Umbilical cord (tissue), 2 donors: ENCODE measurements around the gene CARD9. TPM values are rescaled to one million over a fixed set of nuclear protein-coding genes. Genes with fewer than 3 reads are reported as not detected.

Experiments used
- DNase-seq: peaks from one replicate; pipeline ENCODE4 v3.0.0-alpha.2; 2015; ENCODE audit warnings: low spot score
- total RNA-seq: library from RNA; depleted of rRNA; stranded (reverse); fragments of >200 nt; gene quantifications from one replicate; pipeline ENCODE4 v1.2.3, GENCODE V29; 2014; ENCODE audit warnings: low replicate concordance; ENCODE audit not compliant: insufficient read depth

The CARD9 gene
- total RNA-seq, 1 donor from 2014 or later = 4.6 TPM

DNA sequence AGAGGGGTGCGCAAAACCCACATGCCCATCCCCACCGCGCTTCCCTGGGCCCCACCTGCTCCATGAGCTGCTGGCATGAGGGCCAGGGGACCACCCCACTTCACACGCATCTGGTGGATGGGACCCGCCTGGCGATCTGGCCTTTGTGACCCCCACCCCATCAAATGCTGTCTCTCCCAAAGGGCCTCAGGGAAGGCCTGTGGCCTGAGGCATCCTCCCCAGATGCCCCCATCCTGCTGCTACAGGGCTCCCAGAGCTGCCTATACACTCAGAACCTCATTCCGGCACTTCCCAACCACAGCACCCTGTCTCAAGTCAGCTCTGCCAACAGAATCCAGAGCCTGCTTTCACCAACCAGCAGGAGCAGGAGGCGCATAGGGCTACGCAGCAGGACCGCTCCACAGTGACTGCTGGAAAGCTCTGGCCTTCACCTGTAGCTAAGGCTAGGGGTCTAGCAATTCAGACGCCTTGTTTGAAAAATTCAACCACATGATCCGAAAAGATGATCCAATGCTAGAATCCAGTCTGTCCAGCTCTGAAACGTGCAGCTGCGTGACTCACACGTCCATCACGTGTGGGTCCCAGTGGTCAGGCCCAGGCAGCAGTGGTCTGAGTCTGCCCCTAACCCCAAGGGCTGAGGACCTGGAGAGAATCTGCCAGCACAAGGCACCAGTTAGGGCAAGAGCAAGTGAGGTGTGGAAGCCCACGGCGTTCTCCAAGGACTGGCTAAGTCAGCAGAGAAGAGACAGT, 27.9 kb upstream of the CARD9 start:
- DNase-seq = no peak

DNA sequence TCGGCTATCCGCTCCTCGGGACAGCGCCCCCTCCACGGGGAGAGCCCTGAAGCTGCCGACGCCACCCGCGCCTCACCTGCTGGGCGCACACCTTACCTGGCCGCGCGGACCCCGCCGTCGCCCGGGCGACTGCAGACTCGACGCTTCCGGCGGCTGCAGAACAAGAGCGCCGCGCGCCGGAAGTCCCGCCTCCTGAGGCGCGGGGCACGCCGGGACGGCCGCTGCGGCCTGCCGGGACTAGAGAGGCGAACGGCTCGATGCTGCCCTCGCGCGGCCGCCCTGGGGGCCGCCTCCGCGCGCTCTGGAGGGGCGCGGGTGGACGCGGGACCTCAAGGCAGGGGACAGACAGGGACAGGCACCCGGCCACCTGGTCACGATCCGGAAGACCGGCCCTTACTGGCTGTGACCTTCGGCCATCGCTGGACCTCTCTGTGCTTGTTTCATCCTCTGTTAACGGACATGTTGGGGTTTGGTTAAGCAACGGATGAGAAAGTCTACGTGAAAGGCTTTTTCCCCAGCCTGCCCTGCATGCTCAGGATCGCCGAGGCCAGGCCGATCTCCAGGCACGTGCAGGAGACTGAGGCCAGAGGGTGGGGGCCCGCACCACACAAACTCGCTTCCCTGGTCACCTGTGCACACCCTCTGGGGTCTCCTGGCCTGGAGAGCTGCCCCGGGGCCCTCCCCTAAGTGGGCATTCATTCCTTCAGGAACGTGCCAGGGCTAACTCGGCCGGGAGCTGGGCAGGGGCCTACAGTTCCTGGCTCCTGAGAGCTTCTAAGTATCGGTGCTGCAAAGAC, 26.8 kb upstream of the CARD9 start, which contains the start of gene SNAPC4:
SNAPC4 (minus strand) TSS at position 133 of the 797 bp plus-strand sequence. CDS start 1,742 bp downstream, outside the sequence.
- DNase-seq = peak; percentile 88

DNA sequence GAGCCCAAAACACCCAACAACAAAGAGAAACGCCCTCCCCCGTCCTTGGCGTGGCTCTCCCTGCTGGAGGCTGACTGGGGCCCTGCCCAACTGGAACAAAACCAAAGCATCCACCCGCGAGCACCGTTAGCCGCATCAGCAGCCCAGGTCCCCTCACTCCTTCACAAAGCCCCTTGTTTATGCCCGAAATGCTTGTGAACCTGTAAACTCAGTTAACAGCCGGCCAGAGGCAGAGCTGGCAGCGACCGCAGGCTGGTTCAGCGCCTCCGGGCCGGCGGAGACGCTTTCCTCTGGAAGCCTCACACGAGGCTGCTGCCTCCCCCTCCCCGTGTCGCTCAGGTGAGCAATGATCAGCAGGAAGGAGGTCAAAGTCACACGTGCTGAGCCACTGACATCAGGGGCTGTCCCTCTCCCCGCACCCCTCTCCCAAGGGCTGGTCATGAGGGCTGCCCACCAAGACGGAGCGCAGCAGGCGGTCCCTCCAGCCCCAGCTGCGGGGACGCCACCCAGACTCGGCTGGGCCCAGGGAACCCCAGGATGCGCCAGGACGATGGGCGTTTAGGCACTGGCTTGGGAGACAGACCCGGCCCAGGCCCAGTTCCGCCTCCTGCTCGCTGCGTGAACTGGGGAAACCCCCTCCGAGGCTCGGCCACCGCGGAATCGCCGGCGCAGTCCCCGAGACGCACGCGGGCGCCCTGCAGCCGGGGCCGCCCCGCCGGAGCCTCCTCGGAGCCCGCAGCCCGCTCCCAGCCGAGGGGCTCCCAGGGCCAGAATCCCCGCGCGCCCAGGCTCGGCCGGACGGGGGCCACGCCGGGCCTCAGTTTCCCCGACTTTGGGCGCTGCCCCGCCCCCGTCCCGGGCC, 25.9 kb upstream of the CARD9 start:
- DNase-seq = no peak

DNA sequence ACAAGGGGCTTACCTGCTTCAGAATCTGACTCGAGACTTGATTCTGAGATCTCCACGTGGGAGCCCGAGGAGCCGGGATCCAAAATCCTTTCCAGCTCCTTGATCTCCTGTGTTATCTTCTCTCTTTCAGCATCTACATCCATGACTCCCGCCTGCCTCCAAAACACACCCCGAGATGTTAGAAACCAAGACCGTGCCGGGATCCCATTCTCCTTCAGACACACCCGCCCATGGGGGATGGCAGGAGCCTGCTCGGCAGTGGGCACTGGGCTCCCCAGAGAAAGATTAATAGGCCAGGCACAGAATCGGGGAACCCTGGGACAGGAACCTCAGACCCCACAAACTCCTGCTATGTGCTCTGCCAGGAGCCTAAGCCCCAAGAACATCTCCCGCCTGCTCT, 24.8 kb upstream of the CARD9 start:
- DNase-seq = no peak

DNA sequence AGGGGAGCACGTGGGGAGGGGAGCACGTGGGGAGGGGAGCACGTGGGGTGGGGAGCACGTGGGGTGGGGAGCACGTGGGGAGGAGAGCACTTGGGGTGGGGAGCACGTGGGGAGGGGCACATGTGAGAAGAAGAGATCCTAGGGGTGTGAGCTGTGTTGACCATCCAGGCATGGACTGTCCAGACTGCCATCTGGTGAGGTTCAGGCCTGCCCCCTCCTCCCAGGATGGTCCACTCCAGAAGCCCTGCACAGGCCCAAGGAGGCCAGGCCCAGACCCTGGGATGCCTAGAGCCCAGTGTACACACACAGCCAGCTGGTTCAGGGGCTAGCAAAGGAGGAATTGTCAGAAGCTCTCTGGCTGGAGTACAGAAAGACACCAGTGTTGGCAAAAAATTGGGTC, 24.2 kb upstream of the CARD9 start:
- DNase-seq = no peak

DNA sequence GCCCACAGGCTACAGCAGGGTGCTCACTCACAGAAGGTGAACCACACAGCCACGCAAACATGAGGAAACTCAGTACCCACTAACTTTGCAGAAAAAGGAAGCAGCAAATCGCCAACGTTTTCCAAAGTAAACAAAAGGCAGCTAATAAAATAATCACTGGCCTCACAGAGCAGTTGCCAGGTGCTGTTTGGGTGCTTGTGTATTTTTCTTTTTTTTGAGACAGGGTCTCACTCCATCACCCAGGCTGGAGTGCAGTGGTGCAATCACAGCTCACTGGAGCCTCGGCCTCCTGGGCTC, 22.7 kb upstream of the CARD9 start:
- no peak for DNase-seq

DNA sequence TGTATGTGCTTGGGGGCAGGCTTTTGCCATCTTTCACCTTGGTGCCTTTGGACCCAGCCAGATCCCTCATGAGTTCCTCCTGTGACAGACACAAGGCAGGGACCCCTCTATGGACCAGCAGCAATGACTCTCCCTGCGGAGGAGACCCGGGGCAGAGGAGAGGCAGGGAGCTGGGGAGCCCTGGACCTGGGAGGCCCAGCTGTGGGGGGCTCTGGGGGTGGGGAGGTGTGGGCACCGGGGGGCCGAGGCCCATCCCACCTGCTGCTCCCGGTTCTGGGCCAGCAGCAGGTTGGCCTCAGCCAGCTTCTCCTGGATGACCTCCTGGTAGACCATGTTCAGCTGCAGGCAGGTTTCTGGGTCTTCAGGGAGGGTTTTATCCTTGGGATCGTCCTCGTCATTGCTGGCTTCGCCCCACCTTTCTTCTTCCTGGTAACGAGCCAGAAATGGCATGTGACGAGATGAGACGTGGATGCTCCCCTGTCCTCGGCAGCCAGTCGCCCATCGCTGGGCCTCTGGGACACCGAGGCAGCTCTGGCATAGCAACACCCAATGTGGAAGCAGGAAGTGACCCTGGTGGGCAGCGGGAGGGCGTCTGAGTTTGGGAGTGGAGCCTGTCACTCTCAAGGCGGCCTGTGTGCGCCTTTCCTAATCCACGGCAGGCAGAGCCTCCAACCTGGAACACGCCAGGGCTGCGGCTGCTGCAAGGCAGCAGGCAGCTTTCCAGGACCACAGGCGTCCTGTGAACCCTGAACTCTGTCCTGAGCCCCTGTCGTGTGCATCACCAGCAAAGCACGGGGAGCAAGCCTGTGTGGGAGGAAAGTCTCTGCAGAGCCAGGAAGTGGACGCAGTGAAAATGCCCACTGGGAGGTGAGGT, 22.1 kb upstream of the CARD9 start:
- DNase-seq = no peak

DNA sequence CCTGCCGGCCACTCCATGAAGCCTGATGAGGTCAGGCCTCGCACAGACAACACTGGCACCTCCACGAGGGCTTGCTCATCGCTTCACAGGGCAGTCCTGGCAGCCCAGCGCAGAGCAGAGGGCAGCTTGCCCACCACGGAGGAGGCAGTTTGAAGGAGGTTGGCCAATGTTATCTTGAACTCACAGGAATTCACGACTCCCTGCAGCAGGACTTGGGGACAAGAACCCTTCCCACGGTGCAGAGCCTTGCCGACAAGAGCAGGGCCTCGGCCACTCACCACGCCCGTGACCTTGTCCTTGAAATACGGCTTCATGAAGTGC, 21.5 kb upstream of the CARD9 start:
- no peak for DNase-seq

DNA sequence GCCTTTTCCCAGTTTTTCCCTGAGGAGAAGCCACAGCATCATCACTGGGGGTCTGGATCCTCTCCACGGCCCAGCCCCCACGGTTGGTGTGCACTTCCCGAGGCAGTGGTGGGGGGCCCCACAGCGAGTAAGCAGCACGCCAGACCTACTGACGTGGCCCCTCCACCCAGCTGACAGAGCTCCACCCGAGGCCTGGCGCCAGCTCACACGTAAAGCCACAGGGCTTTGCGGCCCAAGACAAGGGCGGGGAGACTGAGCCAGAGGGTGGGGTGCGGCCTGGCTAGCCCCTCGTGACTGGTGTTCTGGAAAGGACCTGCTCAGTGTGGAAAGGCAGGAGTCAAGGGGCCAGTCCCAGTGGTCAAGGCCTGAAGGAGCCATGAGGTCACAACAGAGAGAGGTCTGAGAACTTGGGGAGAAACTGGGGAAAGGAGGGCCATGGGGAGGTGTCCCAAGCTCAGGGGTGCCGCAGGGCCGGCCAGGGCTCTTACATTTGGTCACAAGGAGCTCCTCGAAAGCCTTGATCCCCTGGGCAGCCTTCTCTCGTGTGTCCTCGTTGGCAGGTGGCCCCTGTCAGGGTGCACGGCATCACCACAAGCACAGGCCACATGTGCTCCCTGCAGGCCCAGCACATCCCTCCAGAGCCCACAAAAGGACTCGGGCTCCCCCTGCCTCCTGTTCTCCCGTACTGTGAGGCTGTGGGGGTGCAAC, 21.0 kb upstream of the CARD9 start:
- DNase-seq = peak; percentile 47

DNA sequence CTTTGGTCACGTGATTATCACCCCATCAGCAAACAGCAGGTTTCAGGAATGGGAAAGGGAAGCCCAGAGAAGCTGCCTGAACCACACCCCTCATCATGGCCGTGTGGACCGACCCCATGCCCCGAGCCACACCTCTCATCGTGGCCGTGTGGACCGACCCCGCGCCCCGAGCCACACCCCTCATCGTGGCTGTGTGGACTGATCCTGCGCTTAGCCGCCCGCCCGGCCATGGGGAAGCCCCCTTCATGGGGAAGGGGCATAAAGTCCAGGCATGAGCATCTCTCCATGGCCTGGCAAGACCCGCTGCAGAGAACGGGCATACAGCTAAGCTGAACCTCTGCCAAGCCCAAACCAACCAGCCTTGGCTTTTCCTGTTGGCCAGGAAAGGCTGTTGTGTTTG, 20.1 kb upstream of the CARD9 start:
- no peak for DNase-seq

DNA sequence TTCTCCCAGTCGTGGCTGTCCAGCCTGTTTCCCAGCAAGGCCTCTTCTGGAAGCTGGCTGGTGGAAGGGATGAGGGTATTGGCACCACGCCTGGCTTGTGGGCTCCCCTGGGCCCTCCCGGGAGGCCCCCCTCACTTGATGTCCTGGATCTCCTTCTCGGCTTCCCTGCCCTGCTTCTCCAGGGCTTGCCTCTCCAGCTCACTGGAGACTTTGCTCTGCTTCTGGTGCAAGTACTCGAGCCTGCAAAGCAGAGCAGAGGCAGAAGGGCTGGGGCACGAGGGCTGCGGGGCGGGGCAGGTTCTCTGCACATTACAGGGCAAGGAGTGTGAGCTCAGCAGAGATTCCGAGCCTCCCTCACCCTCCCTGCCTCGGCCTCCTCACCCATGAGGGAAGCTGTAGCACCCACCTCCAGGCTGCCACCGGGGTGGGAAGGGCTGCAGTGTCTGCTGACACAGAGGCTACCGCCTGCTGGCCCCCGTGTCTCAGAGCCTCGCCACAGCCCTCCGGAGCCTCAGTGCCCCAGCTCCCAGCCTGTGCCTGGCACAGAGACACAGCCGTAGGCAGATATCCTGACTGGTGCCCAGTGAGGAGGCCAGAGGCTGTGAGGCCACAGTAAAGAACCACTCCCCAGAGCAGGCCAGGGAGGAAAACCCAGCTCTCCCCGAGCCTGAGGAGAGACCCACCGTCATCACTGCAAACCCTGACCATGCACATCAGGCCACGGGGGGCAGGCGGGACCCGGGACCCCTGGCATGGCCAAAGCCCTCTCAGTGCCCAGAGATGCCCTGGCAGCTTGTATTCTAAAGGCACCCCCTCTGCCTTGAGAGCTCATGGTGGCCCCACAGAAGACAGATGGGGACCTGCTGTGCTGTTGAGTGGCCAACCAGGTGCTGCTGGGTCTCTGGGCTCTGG, 19.3 kb upstream of the CARD9 start:
- peak; percentile 58 for DNase-seq

DNA sequence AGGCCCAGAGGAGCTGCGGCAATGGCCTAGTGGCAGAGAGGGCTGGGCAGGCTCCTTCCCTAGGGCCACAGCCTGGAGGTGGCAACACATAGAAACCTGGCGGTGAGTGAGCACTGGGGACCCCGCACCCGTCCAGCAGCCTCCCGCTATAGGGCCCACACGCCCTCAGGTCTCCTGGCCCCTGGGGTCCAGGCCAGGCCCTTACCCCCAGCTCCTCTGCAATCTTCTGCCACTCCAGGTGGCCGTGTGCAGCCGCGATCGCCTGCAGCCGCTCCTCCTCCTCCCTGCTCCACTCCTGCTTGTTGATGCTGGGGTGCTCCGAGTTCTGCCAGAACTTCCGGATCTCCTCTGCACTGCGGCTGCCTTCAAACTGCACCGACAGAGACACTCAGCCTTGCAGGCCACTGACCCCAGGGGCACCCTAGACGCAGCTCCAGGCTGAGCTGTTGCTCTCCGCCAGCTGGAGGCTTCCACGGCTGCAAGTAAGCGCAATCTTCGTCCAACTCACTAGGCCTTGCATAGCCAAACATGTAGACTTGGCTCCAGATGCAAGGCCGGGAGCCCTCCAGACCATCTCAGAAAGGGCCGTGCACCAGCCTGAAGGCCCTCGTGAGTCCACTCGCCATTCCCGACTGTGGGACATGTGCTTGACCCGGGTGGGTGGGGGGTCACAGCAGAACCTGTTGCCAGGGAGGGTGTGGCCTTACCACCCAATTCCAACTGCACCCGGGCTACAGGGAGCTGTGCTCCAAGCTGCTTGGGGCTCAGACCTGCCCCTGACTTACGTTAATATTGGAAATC, 18.5 kb upstream of the CARD9 start:
- DNase-seq = no peak

DNA sequence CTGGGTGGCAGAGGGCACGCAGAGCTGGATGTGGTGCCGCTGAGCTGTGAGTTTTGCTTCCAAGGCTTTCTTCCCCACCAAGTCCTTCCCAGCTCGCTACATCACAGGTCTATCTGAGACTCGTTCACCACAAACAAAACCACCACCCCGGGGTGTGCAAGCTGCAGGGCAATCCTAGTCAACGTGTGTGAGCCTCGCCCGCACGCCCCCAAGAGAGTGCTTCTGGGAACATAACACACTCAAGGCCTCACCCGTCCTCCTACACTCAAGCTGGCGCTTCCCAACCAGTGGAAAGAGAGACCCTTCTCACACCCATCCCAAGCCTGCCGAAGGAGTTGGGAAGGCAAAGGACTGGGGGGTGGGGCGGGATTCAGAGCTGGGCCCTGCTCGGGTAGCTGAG, 15.9 kb upstream of the CARD9 start:
- no peak for DNase-seq

DNA sequence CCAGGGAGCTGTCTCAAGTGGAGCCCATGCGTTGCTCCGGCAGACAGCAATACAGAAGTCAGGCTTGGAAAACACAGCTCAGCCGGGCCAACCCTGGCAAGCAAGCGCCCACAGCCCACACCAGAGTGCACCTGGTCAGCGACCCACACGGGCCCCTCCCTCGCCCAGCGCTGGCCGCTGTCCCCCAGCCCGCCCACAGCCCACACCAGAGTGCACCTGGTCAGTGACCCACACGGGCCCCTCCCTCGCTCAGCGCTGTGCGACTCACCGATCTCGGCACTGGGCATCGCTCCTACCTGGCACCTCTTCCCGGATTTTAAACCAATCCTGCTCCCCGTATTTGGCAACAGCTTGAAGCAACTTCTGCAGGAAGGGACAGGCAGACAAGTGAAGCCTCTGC, 13.7 kb upstream of the CARD9 start:
- no peak for DNase-seq

DNA sequence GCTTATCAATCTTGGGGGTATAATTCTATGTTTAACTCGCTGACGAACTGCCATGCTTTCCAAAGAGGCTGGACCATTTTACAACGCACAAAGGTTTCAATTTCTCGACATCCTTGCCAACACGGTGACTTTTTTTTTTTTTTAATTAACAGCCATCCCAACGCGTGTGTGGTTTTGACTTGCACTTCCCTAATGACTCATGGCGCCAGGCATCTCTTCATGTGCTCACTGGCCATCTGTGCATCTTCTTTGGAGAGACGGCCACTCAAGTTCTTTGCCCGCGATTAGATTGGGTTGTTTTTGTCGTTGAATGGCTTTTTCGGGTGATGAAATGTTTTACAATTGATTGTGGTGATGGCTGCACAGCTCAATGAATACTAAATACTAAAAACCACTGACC, 12.5 kb upstream of the CARD9 start:
- no peak for DNase-seq

DNA sequence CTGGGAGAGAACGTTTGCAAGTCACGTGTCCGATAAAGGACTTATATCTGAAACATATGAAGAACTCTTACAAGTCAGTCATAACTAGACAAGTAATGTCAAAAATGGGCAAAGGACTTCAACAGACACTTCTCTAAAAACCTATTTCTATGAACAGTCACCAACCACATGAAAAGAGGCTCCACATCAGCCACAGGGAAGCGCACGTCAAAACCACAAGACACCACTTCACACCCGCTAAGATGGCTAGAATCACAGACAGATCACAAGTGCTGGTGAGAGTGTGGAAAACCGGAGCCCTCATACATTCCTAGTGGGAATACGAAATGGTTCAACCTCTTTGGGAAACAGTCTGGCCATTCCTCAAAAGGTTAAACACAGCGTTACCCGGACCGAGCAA, 11.5 kb upstream of the CARD9 start:
- no peak for DNase-seq

DNA sequence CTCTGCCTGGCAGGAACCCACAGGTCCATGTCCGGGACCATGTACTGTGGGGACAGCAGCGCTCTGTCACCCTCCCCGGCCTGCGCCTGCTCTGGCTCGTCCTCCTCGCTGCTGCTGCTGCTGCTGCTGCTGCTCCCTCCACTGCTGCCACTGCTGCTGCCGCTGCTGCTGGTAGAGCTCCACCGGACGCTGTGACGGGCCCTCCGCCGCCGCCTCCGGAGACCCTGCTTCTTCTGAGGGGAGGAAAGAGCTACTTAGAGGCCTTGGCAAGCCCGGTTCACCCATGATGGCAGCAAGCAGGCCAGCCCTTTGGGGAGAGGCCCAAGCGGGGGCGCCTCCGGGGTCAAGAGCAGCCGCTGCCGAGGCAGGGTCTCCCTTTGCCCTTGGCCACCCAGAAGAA, 10.0 kb upstream of the CARD9 start:
- no peak for DNase-seq

DNA sequence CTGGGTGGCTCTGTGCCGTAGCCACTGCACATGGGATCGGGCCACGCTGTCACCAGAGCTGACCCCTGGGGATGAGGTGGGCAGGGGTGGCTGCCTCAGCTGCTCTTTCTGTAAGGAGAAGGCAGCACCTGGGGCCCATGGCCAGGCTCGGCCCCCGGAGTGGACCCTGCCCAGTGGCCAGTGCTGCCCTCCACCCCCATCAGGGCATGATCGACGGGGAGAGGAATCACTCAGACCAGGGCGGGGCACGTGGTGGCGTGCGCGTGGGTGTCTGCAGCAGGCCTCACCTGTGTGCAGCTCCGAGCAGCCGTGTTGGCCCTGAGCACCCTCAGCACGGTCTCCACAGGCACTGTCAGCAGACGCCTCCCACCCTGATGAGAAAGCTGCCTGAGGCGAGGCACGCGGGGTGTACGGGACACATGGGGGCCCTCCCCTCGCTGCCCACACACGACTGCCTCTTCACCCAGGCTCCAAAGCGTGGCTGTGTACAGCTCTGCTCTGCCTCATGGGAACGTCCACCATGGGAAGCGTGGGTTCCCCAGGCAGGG, 8.6 kb upstream of the CARD9 start:
- DNase-seq = no peak

DNA sequence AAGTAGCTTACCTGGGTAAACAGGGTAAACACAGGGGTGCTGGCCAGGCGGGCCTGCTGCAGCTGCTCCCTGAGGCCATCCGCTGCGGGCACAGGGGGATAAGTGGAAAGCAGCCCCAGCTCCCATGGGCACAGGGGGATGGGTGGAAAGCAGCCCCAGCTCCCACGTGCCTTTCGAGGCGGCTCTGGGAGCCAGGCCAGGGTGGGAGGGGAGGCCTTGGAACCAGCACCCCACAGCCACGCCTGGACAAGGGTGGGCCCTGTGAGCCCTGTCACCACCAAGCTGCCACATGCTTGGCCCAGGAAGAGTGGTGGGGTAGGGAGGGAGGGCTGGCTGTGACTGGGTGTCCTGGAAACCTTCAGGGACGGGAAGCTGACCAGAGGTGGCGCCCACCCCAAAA, 7.8 kb upstream of the CARD9 start:
- DNase-seq = no peak
